Memory B cell (primary cell): ENCODE data around the gene MS4A13.
"Not testable (repeated sequence)": the region's sequence is repeated elsewhere in the genome, so short reads cannot be mapped to it uniquely, and the experiment has no call there.

Source experiments
- ATAC-seq: fragments of 150-1000 bp; cut with Tn5 transposase; 2 replicates; pipeline ENCODE4 v1.10.0; 2021; ENCODE audit warnings: low read depth, mild to moderate bottlenecking, moderate library complexity
- DNase-seq, 2 donors: peaks; one replicate each; pipeline ENCODE4 v3.0.0; 2022; ENCODE audit warnings: low spot score in 2 of 2
- H3K27ac Mint-ChIP-seq: one replicate; pipeline ENCODE4 v1.8.0; 2022; ENCODE audit warnings: mild to moderate bottlenecking, moderate library complexity, mixed read lengths
- H3K27me3 Mint-ChIP-seq: one replicate; pipeline ENCODE4 v1.8.0; 2022; ENCODE audit warnings: mixed read lengths
- H3K36me3 Mint-ChIP-seq: one replicate; pipeline ENCODE4 v1.8.0; 2022; ENCODE audit warnings: mild to moderate bottlenecking, mixed read lengths
- H3K4me1 Mint-ChIP-seq: one replicate; pipeline ENCODE4 v1.8.0; 2022; ENCODE audit warnings: mixed read lengths
- H3K4me3 Mint-ChIP-seq: one replicate; pipeline ENCODE4 v1.8.0; 2022; ENCODE audit warnings: mild to moderate bottlenecking, moderate library complexity, mixed read lengths
- H3K9me3 Mint-ChIP-seq: one replicate; pipeline ENCODE4 v1.8.0; 2022; ENCODE audit warnings: mixed read lengths

MS4A13 gene

GRCh38 chr11:60515144-60515855 lies at the start of gene MS4A13:
Gene MS4A13 (plus strand): TSS chr11:60515392. CDS start chr11:60518084, 2,692 bp downstream.
- Mint-ChIP-seq H3K4me1 (peaks cover 3% of the 10 kb centered on the region), H3K27me3 (peaks cover 5% of the 10 kb centered on the region), H3K9me3 (no peaks in the 10 kb centered on the region), H3K36me3 (no peaks in the 10 kb centered on the region), H3K27ac (no peak within 1 kb of the TSS), H3K4me3 (no peak within 1 kb of the TSS)
- ATAC-seq: no peak
- DNase-seq: no peak

- no peak for DNase-seq
- Mint-ChIP-seq H3K4me1 (peaks cover 32% of the 10 kb centered on the region), H3K36me3 (peaks cover 49% of the 10 kb centered on the region), H3K4me3 (no peak overlapping the region), H3K27ac (peak overlapping the region; percentile 83), H3K9me3 (peaks cover 3% of the 10 kb centered on the region), H3K27me3 (no peaks in the 10 kb centered on the region)
- no peak for ATAC-seq
These were observed 46.4 kb upstream of the MS4A13 start for GRCh38 chr11:60468829-60469228.

GRCh38 chr11:60469723-60470122 lies 45.5 kb upstream of the MS4A13 start:
- ATAC-seq: peak; percentile 34
- peak overlapping the region; percentile 83 for H3K27ac Mint-ChIP-seq
- H3K27me3 Mint-ChIP-seq: no peaks in the 10 kb centered on the region
- peaks cover 3% of the 10 kb centered on the region for H3K9me3 Mint-ChIP-seq
- H3K4me3 Mint-ChIP-seq: no peak overlapping the region
- peaks cover 29% of the 10 kb centered on the region for H3K4me1 Mint-ChIP-seq
- no peak for DNase-seq
- H3K36me3 Mint-ChIP-seq: peaks cover 41% of the 10 kb centered on the region

GRCh38 chr11:60477035-60477445 lies 38.2 kb upstream of the MS4A13 start:
- peaks cover 3% of the 10 kb centered on the region for H3K36me3 Mint-ChIP-seq
- peak overlapping the region; percentile 92 for H3K27ac Mint-ChIP-seq
- peaks cover 41% of the 10 kb centered on the region for H3K4me1 Mint-ChIP-seq
- no peaks in the 10 kb centered on the region for H3K27me3 Mint-ChIP-seq
- H3K4me3 Mint-ChIP-seq: peak overlapping the region; percentile 51
- peak in 1 of 2 donors; percentile 74 for DNase-seq
- ATAC-seq: peak; percentile 94
- peaks cover 7% of the 10 kb centered on the region for H3K9me3 Mint-ChIP-seq

- no peaks in the 10 kb centered on the region for H3K36me3 Mint-ChIP-seq
- ATAC-seq (peak; percentile 82), DNase-seq (peak in 1 of 2 donors; percentile 53)
- peak overlapping the region; percentile 50 for H3K4me3 Mint-ChIP-seq
- peaks cover 61% of the 10 kb centered on the region for H3K4me1 Mint-ChIP-seq
- no peaks in the 10 kb centered on the region for H3K27me3 Mint-ChIP-seq
- H3K9me3 Mint-ChIP-seq: peaks cover 4% of the 10 kb centered on the region
- peak overlapping the region; percentile 83 for H3K27ac Mint-ChIP-seq
These were observed 32.8 kb upstream of the MS4A13 start for GRCh38 chr11:60482361-60482760.

GRCh38 chr11:60485987-60486386 lies 29.2 kb upstream of the MS4A13 start:
- DNase-seq (peak; percentile 58 to 71), ATAC-seq (peak; percentile 88)
- Mint-ChIP-seq H3K9me3 (no peaks in the 10 kb centered on the region), H3K36me3 (no peaks in the 10 kb centered on the region), H3K27me3 (no peaks in the 10 kb centered on the region), H3K27ac (peak overlapping the region; percentile 85), H3K4me3 (no peak overlapping the region), H3K4me1 (peaks cover 36% of the 10 kb centered on the region)

GRCh38 chr11:60492488-60493009 lies 22.6 kb upstream of the MS4A13 start, which contains the start of gene MS4A12:
Gene MS4A12 (plus strand): TSS chr11:60492778. CDS start chr11:60497319, 4,541 bp downstream.
- no peaks in the 10 kb centered on the region for H3K27me3 Mint-ChIP-seq
- H3K9me3 Mint-ChIP-seq: no peaks in the 10 kb centered on the region
- no peaks in the 10 kb centered on the region for H3K4me1 Mint-ChIP-seq
- H3K36me3 Mint-ChIP-seq: no peaks in the 10 kb centered on the region
- DNase-seq (no peak), ATAC-seq (no peak)
- no peak within 1 kb of the TSS for H3K4me3 Mint-ChIP-seq
- no peak within 1 kb of the TSS for H3K27ac Mint-ChIP-seq

GRCh38 chr11:60493454-60493853 lies 21.7 kb upstream of the MS4A13 start:
- no peak overlapping the region for H3K4me3 Mint-ChIP-seq
- no peak overlapping the region for H3K27ac Mint-ChIP-seq
- ATAC-seq (no peak), DNase-seq (no peak)
- H3K27me3 Mint-ChIP-seq: no peaks in the 10 kb centered on the region
- peaks cover 5% of the 10 kb centered on the region for H3K4me1 Mint-ChIP-seq
- no peaks in the 10 kb centered on the region for H3K9me3 Mint-ChIP-seq
- no peaks in the 10 kb centered on the region for H3K36me3 Mint-ChIP-seq

GRCh38 chr11:60498399-60498798 lies 16.8 kb upstream of the MS4A13 start:
- ATAC-seq: peak; percentile 56

GRCh38 chr11:60498853-60499252 lies 16.3 kb upstream of the MS4A13 start:
- Mint-ChIP-seq H3K4me1 (peaks cover 16% of the 10 kb centered on the region), H3K9me3 (no peaks in the 10 kb centered on the region), H3K27ac (peak overlapping the region; percentile 79), H3K4me3 (no peak overlapping the region), H3K27me3 (no peaks in the 10 kb centered on the region), H3K36me3 (no peaks in the 10 kb centered on the region)
- DNase-seq (peak in 1 of 2 donors; percentile 48), ATAC-seq (peak; percentile 92)

More at GRCh38 chr11:60498399-60498798, 16.8 kb upstream of the MS4A13 start:
- no peaks in the 10 kb centered on the region for H3K27me3 Mint-ChIP-seq
- no peak overlapping the region for H3K4me3 Mint-ChIP-seq
- peaks cover 16% of the 10 kb centered on the region for H3K4me1 Mint-ChIP-seq
- no peaks in the 10 kb centered on the region for H3K9me3 Mint-ChIP-seq
- peak overlapping the region; percentile 79 for H3K27ac Mint-ChIP-seq
- DNase-seq: peak in 1 of 2 donors; percentile 39
- H3K36me3 Mint-ChIP-seq: no peaks in the 10 kb centered on the region

GRCh38 chr11:60500276-60500910 lies 14.8 kb upstream of the MS4A13 start:
- H3K9me3 Mint-ChIP-seq: no peaks in the 10 kb centered on the region
- DNase-seq: no peak
- H3K4me3 Mint-ChIP-seq: no peak overlapping the region
- peaks cover 16% of the 10 kb centered on the region for H3K4me1 Mint-ChIP-seq
- ATAC-seq: no peak
- no peaks in the 10 kb centered on the region for H3K27me3 Mint-ChIP-seq
- no peak overlapping the region for H3K27ac Mint-ChIP-seq
- H3K36me3 Mint-ChIP-seq: no peaks in the 10 kb centered on the region

GRCh38 chr11:60502221-60502775 lies 12.9 kb upstream of the MS4A13 start:
- H3K27ac Mint-ChIP-seq: peak overlapping the region; percentile 3
- no peaks in the 10 kb centered on the region for H3K9me3 Mint-ChIP-seq
- H3K36me3 Mint-ChIP-seq: no peaks in the 10 kb centered on the region
- DNase-seq (no peak), ATAC-seq (no peak)
- H3K4me3 Mint-ChIP-seq: no peak overlapping the region
- no peaks in the 10 kb centered on the region for H3K27me3 Mint-ChIP-seq
- peaks cover 16% of the 10 kb centered on the region for H3K4me1 Mint-ChIP-seq

- DNase-seq (no peak), ATAC-seq (no peak)
- H3K9me3 Mint-ChIP-seq: no peaks in the 10 kb centered on the region
- H3K36me3 Mint-ChIP-seq: no peaks in the 10 kb centered on the region
- H3K27ac Mint-ChIP-seq: no peak overlapping the region
- no peak overlapping the region for H3K4me3 Mint-ChIP-seq
- peaks cover 3% of the 10 kb centered on the region for H3K4me1 Mint-ChIP-seq
- H3K27me3 Mint-ChIP-seq: peaks cover 2% of the 10 kb centered on the region
These were observed 10.8 kb upstream of the MS4A13 start for GRCh38 chr11:60504219-60504905.

GRCh38 chr11:60509609-60510008 lies 5.6 kb upstream of the MS4A13 start:
- not testable (repeated sequence) for H3K9me3 Mint-ChIP-seq, H3K36me3 Mint-ChIP-seq, H3K27me3 Mint-ChIP-seq, H3K27ac Mint-ChIP-seq, H3K4me3 Mint-ChIP-seq, DNase-seq, ATAC-seq, H3K4me1 Mint-ChIP-seq
